ENCODE results near the gene CLSTN2. TPM values are rescaled to one million over a fixed set of nuclear protein-coding genes. Genes with fewer than 3 reads are reported as not detected.
A peak's percentile ranks its signal among the peaks of the same experiment; 100 is the strongest.

CLSTN2 gene
- total RNA-seq, 1 donor from 2014 or later, result 80.9 TPM

GRCh38 chr3:140373234-140373633, 438.2 kb downstream of the CLSTN2 start:
- no peak for FAIRE-seq
- H3K27ac Mint-ChIP-seq (ENCODE audit: unreplicated experiment), result no peak overlapping the region
- Histone ChIP-seq H3K36me3 (ENCODE audit: insufficient read depth, low read length) (no peaks in the 10 kb centered on the region), H3K4me3 (ENCODE audit: insufficient read depth, low read depth, low read length) (no peak overlapping the region), H3K27me3 (ENCODE audit: insufficient read depth, low read length) (no peaks in the 10 kb centered on the region), H3K4me2 (ENCODE audit: low read length) (no peak overlapping the region), H3K4me1 (ENCODE audit: insufficient read depth, low read length) (no peaks in the 10 kb centered on the region), H3K79me2 (ENCODE audit: insufficient read depth, low read length) (no peaks in the 10 kb centered on the region), H3K27ac (ENCODE audit: low read depth, low read length) (no peak overlapping the region), H2AFZ (ENCODE audit: low read depth, low read length) (no peak overlapping the region), H3K9ac (ENCODE audit: low read length) (no peak overlapping the region), H4K20me1 (ENCODE audit: insufficient read depth, low read length) (no peaks in the 10 kb centered on the region), H3K9me3 (ENCODE audit: insufficient read depth, low read depth, low read length) (no peaks in the 10 kb centered on the region)
- DNase-seq (ENCODE audit: low read depth), result no peak
- peaks cover 3% of the 10 kb centered on the region for H3K9me3 Mint-ChIP-seq (ENCODE audit: unreplicated experiment)
- peaks cover 8% of the 10 kb centered on the region for H3K36me3 Mint-ChIP-seq (ENCODE audit: low read depth, unreplicated experiment)
- peaks cover 4% of the 10 kb centered on the region for H3K27me3 Mint-ChIP-seq (ENCODE audit: low read depth, unreplicated experiment)
- H3K4me3 Mint-ChIP-seq (ENCODE audit: unreplicated experiment), result no peak overlapping the region
- TF ChIP-seq EZH2 (IDR thresholded peaks at IDR 0.05; ENCODE audit: insufficient read depth, low read length) (no peak), CTCF (IDR thresholded peaks at IDR 0.05; ENCODE audit: insufficient read depth, low read depth, low read length) (no peak)
- H3K4me1 Mint-ChIP-seq (ENCODE audit: low read depth, unreplicated experiment), result peaks cover 25% of the 10 kb centered on the region

- H3K4me1 ChIP-seq (ENCODE audit: insufficient read depth, low read length), result no peaks in the 10 kb centered on the region
- no peaks in the 10 kb centered on the region for H4K20me1 ChIP-seq (ENCODE audit: insufficient read depth, low read length)
- no peak overlapping the region for H3K4me3 ChIP-seq (ENCODE audit: insufficient read depth, low read depth, low read length)
- H3K36me3 ChIP-seq (ENCODE audit: insufficient read depth, low read length), result no peaks in the 10 kb centered on the region
- no peak for TF ChIP-seq CTCF (IDR thresholded peaks at IDR 0.05; ENCODE audit: insufficient read depth, low read depth, low read length)
- no peak for TF ChIP-seq EZH2 (IDR thresholded peaks at IDR 0.05; ENCODE audit: insufficient read depth, low read length)
- H3K27me3 Mint-ChIP-seq (ENCODE audit: low read depth, unreplicated experiment), result peaks cover 4% of the 10 kb centered on the region
- H2AFZ ChIP-seq (ENCODE audit: low read depth, low read length), result no peak overlapping the region
- no peaks in the 10 kb centered on the region for H3K79me2 ChIP-seq (ENCODE audit: insufficient read depth, low read length)
- H3K9me3 Mint-ChIP-seq (ENCODE audit: unreplicated experiment), result no peaks in the 10 kb centered on the region
- no peaks in the 10 kb centered on the region for H3K27me3 ChIP-seq (ENCODE audit: insufficient read depth, low read length)
- H3K4me3 Mint-ChIP-seq (ENCODE audit: unreplicated experiment), result no peak overlapping the region
- DNase-seq (ENCODE audit: low read depth), result no peak
- no peak for FAIRE-seq
- H3K4me1 Mint-ChIP-seq (ENCODE audit: low read depth, unreplicated experiment), result peaks cover 31% of the 10 kb centered on the region
- H3K4me2 ChIP-seq (ENCODE audit: low read length), result no peak overlapping the region
- peaks cover 8% of the 10 kb centered on the region for H3K36me3 Mint-ChIP-seq (ENCODE audit: low read depth, unreplicated experiment)
- H3K27ac Mint-ChIP-seq (ENCODE audit: unreplicated experiment), result no peak overlapping the region
- H3K27ac ChIP-seq (ENCODE audit: low read depth, low read length), result no peak overlapping the region
- no peaks in the 10 kb centered on the region for H3K9me3 ChIP-seq (ENCODE audit: insufficient read depth, low read depth, low read length)
- H3K9ac ChIP-seq (ENCODE audit: low read length), result no peak overlapping the region
Observed at GRCh38 chr3:140375002-140375401, 440.0 kb downstream of the CLSTN2 start.

- Mint-ChIP-seq H3K4me1 (ENCODE audit: low read depth, unreplicated experiment) (peaks cover 30% of the 10 kb centered on the region), H3K27ac (ENCODE audit: unreplicated experiment) (peak overlapping the region; percentile 73), H3K4me3 (ENCODE audit: unreplicated experiment) (no peak overlapping the region), H3K36me3 (ENCODE audit: low read depth, unreplicated experiment) (peaks cover 7% of the 10 kb centered on the region), H3K27me3 (ENCODE audit: low read depth, unreplicated experiment) (peaks cover 3% of the 10 kb centered on the region), H3K9me3 (ENCODE audit: unreplicated experiment) (no peaks in the 10 kb centered on the region)
- no peak overlapping the region for H3K4me2 ChIP-seq (ENCODE audit: low read length)
- no peak overlapping the region for H2AFZ ChIP-seq (ENCODE audit: low read depth, low read length)
- no peak overlapping the region for H3K9ac ChIP-seq (ENCODE audit: low read length)
- FAIRE-seq, result no peak
- H4K20me1 ChIP-seq (ENCODE audit: insufficient read depth, low read length), result no peaks in the 10 kb centered on the region
- no peaks in the 10 kb centered on the region for H3K27me3 ChIP-seq (ENCODE audit: insufficient read depth, low read length)
- no peaks in the 10 kb centered on the region for H3K4me1 ChIP-seq (ENCODE audit: insufficient read depth, low read length)
- H3K9me3 ChIP-seq (ENCODE audit: insufficient read depth, low read depth, low read length), result no peaks in the 10 kb centered on the region
- no peak overlapping the region for H3K27ac ChIP-seq (ENCODE audit: low read depth, low read length)
- TF ChIP-seq CTCF (IDR thresholded peaks at IDR 0.05; ENCODE audit: insufficient read depth, low read depth, low read length) (no peak), EZH2 (IDR thresholded peaks at IDR 0.05; ENCODE audit: insufficient read depth, low read length) (no peak)
- no peak overlapping the region for H3K4me3 ChIP-seq (ENCODE audit: insufficient read depth, low read depth, low read length)
- no peak for DNase-seq (ENCODE audit: low read depth)
- no peaks in the 10 kb centered on the region for H3K79me2 ChIP-seq (ENCODE audit: insufficient read depth, low read length)
- H3K36me3 ChIP-seq (ENCODE audit: insufficient read depth, low read length), result no peaks in the 10 kb centered on the region
Observed at GRCh38 chr3:140376136-140376889, 441.3 kb downstream of the CLSTN2 start.
